HEK293 (cell line): ENCODE data around the gene PHACTR3.

Experiments
- CTCF ChIA-PET: fragments of 350-600 bp; formaldehyde crosslinking; extraction: SDS; loops from one replicate; lab custom pipeline; 2021; ENCODE audit warnings: antibody characterized with exemption; lab: Yijun Ruan, JAX
- POLR2A ChIA-PET: fragments of 300-600 bp; formaldehyde crosslinking; extraction: SDS; loops from one replicate; lab custom pipeline; 2020; ENCODE audit warnings: antibody characterized with exemption, inconsistent platforms; lab: Yijun Ruan, JAX
- H3K27ac ChIP-seq: fragments of 200-500 bp; sonication (Bioruptor generic); 2 replicates; pipeline ENCODE4 v1.5.1; 2014; ENCODE audit warnings: low read depth, low read length, control low read depth, inconsistent platforms; ENCODE audit errors: extremely low read depth
- H3K36me3 ChIP-seq, 2 experiments: fragments of 200-500 bp in 1 of 2; sonication (Bioruptor generic) in 1 of 2; 1 replicate in 1 of 2; 2 replicates in 1 of 2; pipeline ENCODE4 v1.5.1; 2014 to 2017; ENCODE audit warnings: inconsistent platforms in 2 of 2, low read length in 2 of 2; ENCODE audit not compliant: control insufficient read depth in 2 of 2, insufficient read depth in 1 of 2
- H3K4me1 ChIP-seq: fragments of 200-500 bp; sonication (Bioruptor generic); 2 replicates; pipeline ENCODE4 v1.5.1; 2014; ENCODE audit warnings: mild to moderate bottlenecking, low read length, inconsistent platforms; ENCODE audit not compliant: control insufficient read depth, insufficient read depth
- H3K4me3 ChIP-seq: 2 replicates; pipeline ENCODE4 v1.5.1; 2011; ENCODE audit warnings: low read depth, mild to moderate bottlenecking, control low read depth, low read length, moderate library complexity
- H3K9me3 ChIP-seq: fragments of 200-500 bp; sonication (Bioruptor generic); 2 replicates; pipeline ENCODE4 v1.5.1; 2014; ENCODE audit warnings: low read depth, low read length, inconsistent platforms; ENCODE audit not compliant: control insufficient read depth, insufficient read depth
- BCL6B ChIP-seq: fragments of 450-650 bp; formaldehyde crosslinking; IDR thresholded peaks from 2 replicates; pipeline ENCODE4 v1.5.1; 2017; ENCODE audit warnings: missing biosample characterization, missing genetic modification characterization
- IKZF3 ChIP-seq: fragments of 450-650 bp; IDR thresholded peaks from 2 replicates; pipeline ENCODE4 v1.5.0; 2018; ENCODE audit warnings: missing biosample characterization, mild to moderate bottlenecking, missing genetic modification characterization, moderate library complexity
- SETDB1 ChIP-seq: IDR thresholded peaks from one replicate; pipeline ENCODE4 v1.6.1; 2017; ENCODE audit warnings: mild to moderate bottlenecking, low read length, moderate library complexity, mixed read lengths; ENCODE audit not compliant: insufficient read length
- ZFHX2 ChIP-seq: fragments of 450-650 bp; formaldehyde crosslinking; conservative IDR thresholded peaks from 2 replicates; pipeline ENCODE4 v1.5.1; 2016; ENCODE audit warnings: missing biosample characterization, missing genetic modification characterization
- ZNF18 ChIP-seq: fragments of 450-650 bp; formaldehyde crosslinking; IDR thresholded peaks from 2 replicates; pipeline ENCODE4 v1.5.1; 2016; ENCODE audit warnings: missing biosample characterization, missing genetic modification characterization
- ZNF184 ChIP-seq: fragments of 450-650 bp; IDR thresholded peaks from 2 replicates; pipeline ENCODE4 v1.5.1; 2018; ENCODE audit warnings: missing biosample characterization, mild to moderate bottlenecking, missing genetic modification characterization
- ZNF202 ChIP-seq: fragments of 450-650 bp; formaldehyde crosslinking; IDR thresholded peaks from 2 replicates; pipeline ENCODE4 v1.5.1; 2016; ENCODE audit warnings: missing biosample characterization, missing genetic modification characterization, borderline replicate concordance
- ZNF221 ChIP-seq: fragments of 450-650 bp; formaldehyde crosslinking; IDR thresholded peaks from 2 replicates; pipeline ENCODE4 v1.5.1; 2017; ENCODE audit warnings: missing biosample characterization, missing genetic modification characterization, borderline replicate concordance
- ZNF223 ChIP-seq: fragments of 450-650 bp; formaldehyde crosslinking; IDR thresholded peaks from 2 replicates; pipeline ENCODE4 v1.5.1; 2016; ENCODE audit warnings: missing biosample characterization, missing genetic modification characterization
- ZNF398 ChIP-seq: fragments of 450-650 bp; formaldehyde crosslinking; IDR thresholded peaks from 2 replicates; pipeline ENCODE4 v1.5.1; 2017; ENCODE audit warnings: missing biosample characterization, missing genetic modification characterization
- ZNF48 ChIP-seq: fragments of 450-650 bp; formaldehyde crosslinking; IDR thresholded peaks from 2 replicates; pipeline ENCODE4 v1.5.1; 2016; ENCODE audit warnings: missing biosample characterization, missing genetic modification characterization
- ZNF639 ChIP-seq: fragments of 450-650 bp; formaldehyde crosslinking; IDR thresholded peaks from 2 replicates; pipeline ENCODE4 v1.5.1; 2016; ENCODE audit warnings: missing biosample characterization, missing genetic modification characterization
- ZNF670 ChIP-seq: fragments of 450-650 bp; formaldehyde crosslinking; IDR thresholded peaks from 2 replicates; pipeline ENCODE4 v1.5.1; 2016; ENCODE audit warnings: missing biosample characterization, missing genetic modification characterization, low read depth
- ZNF791 ChIP-seq: fragments of 450-650 bp; formaldehyde crosslinking; IDR thresholded peaks from 2 replicates; pipeline ENCODE4 v1.5.1; 2016; ENCODE audit warnings: missing biosample characterization, missing genetic modification characterization
- TF ChIP-seq, protein P1 (sequence below): fragments of 450-650 bp; formaldehyde crosslinking; IDR thresholded peaks from 2 replicates; pipeline ENCODE4 v1.5.1; 2017; ENCODE audit warnings: missing biosample characterization, missing genetic modification characterization
- TF ChIP-seq, protein P2 (sequence below): fragments of 450-650 bp; formaldehyde crosslinking; IDR thresholded peaks from 2 replicates; pipeline ENCODE4 v1.5.1; 2016; ENCODE audit warnings: missing biosample characterization, missing genetic modification characterization

Gene PHACTR3

DNA sequence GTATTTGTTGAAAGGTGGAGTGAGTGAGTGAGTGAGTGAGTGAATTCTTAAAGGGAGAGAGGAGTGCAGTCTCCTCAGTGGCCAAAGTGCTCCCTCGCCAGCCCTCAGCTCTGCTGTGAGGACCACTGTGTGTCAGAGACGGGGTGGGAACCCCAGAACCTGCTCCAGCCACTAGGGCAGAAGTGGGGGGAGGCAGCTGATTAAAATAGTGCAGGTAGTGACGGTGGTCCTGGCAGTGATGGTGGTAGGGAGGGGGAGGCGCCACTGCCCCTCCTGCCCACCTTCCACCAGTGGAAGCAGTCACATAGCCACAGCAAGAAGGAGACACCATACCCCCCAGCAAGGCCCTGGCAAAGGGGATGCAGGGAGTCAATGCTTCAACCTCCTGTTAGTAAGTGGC is 133.5 kb downstream of the PHACTR3 start:
- Histone ChIP-seq H3K27ac (no peak overlapping the region), H3K9me3 (no peaks in the 10 kb centered on the region), H3K36me3 (no peaks in the 10 kb centered on the region), H3K4me1 (no peaks in the 10 kb centered on the region), H3K4me3 (no peak overlapping the region)
- POLR2A ChIA-PET: no interaction called here
- TF ChIP-seq, protein P1, sequence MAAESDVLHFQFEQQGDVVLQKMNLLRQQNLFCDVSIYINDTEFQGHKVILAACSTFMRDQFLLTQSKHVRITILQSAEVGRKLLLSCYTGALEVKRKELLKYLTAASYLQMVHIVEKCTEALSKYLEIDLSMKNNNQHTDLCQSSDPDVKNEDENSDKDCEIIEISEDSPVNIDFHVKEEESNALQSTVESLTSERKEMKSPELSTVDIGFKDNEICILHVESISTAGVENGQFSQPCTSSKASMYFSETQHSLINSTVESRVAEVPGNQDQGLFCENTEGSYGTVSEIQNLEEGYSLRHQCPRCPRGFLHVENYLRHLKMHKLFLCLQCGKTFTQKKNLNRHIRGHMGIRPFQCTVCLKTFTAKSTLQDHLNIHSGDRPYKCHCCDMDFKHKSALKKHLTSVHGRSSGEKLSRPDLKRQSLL: no peak
- TF ChIP-seq ZNF202 (tag by site-specific recombination): no peak
- no peak for TF ChIP-seq BCL6B
- CTCF ChIA-PET: no interaction called here

DNA sequence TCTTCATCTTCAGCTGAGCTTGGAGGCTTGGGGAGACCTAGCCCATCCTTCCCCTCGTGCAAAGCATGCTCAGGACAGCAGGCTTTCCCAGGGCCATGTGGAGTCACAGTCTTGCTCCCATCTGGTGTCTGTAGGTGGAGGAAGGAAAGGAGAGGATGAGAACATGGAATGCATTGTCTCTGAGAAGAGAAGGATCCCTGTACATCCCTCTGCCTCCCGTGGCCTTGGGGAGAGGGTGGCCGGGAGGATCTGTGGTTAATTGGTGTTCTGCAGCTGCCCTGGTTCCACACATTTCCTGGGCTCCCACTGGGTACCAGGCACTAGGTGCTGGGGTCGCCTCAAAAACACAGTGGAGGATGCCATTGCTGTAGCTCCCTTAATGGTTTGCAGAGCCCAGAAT is 134.5 kb downstream of the PHACTR3 start:
- ChIA-PET POLR2A (no interaction called here), CTCF (interaction anchor here (0.6 kb wide), 1 partner anchor 9 kb away, joined by 3 read pairs; no protein-coding TSS in a partner anchor)
- no peak overlapping the region for H3K4me3 ChIP-seq
- no peaks in the 10 kb centered on the region for H3K36me3 ChIP-seq
- no peaks in the 10 kb centered on the region for H3K9me3 ChIP-seq
- TF ChIP-seq, protein P2, sequence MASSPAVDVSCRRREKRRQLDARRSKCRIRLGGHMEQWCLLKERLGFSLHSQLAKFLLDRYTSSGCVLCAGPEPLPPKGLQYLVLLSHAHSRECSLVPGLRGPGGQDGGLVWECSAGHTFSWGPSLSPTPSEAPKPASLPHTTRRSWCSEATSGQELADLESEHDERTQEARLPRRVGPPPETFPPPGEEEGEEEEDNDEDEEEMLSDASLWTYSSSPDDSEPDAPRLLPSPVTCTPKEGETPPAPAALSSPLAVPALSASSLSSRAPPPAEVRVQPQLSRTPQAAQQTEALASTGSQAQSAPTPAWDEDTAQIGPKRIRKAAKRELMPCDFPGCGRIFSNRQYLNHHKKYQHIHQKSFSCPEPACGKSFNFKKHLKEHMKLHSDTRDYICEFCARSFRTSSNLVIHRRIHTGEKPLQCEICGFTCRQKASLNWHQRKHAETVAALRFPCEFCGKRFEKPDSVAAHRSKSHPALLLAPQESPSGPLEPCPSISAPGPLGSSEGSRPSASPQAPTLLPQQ (tag by site-specific recombination): no peak
- TF ChIP-seq ZFHX2 (tag by site-specific recombination): no peak
- no peak for TF ChIP-seq ZNF670 (tag by site-specific recombination)
- TF ChIP-seq ZNF791 (tag by site-specific recombination): no peak
- TF ChIP-seq ZNF48: no peak
- no peak for TF ChIP-seq ZNF221 (tag by site-specific recombination)
- TF ChIP-seq ZNF184: no peak
- no peak for TF ChIP-seq ZNF223 (tag by site-specific recombination)
- TF ChIP-seq ZNF639 (tag by site-specific recombination): no peak
- no peak for TF ChIP-seq SETDB1
- no peak for TF ChIP-seq IKZF3 (tag by site-specific recombination)
- TF ChIP-seq ZNF18: no peak
- no peak for TF ChIP-seq ZNF398 (tag by site-specific recombination)
- TF ChIP-seq, all 188 proteins: peak for 0
- Histone ChIP-seq H3K4me1 (no peaks in the 10 kb centered on the region), H3K27ac (no peak overlapping the region)
